Activated CD4-positive, alpha-beta T cell treated with anti-CD3 and anti-CD28 coated beads, Interleukin-2, Interleukin-4, amounts not matched to agents 100 ng/mL and 50 ng/mL, durations not matched to agents 16 hours and 8 hours (primary cell): ENCODE data around the gene CCDC182.

ENCODE experiments used
- DNase-seq: peaks from one replicate; pipeline ENCODE4 v3.0.0-alpha.2; 2020; ENCODE audit warnings: low spot score

CCDC182 gene

DNA sequence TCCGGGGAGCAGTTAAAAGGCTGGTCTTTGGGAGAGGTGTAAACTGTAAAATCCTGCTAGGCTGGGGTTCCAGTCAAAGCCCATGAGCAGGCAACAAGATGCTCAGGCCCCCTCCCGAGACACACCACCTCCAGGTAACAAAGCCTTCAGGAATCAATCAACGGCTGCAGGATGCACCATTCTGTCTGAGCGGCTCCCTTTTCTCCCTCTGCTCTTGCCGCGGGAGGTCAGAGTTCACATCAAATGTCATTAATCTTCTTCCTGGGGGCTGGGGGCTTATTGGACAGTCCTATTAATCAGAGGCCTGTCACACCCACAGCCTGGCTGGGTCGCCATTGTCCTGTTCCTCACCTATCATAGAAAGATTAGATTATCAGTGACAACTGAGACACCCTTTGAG is 11.9 kb upstream of the CCDC182 start:
- no peak for DNase-seq

DNA sequence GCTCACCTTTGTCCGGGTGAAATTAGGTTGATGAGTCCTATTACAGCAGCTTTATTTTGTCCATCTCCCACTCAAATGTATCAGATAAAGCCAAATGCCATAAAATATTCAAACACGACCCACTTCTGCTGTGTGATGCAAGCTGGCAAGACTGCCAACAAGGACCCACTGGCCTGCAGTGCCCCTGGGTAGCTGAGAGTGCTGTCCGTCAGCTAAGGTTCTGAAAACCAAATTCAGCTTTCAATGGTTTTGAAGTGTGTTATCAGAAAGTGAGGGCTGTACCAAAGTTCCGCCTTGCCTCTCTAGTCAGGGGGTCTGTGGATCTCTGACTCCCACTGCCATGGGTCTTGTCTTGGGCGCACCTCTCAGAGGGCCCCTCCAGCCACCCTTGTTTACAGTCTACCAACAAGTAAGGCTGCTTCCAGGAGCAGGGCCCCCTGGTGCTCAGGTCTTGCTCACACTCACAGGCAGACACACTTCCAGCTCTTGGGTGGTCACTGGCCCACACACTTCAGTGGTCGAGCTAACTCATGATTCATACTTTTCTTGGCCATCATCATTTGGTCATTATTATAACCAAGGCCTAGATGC is 10.5 kb upstream of the CCDC182 start:
- DNase-seq: no peak

DNA sequence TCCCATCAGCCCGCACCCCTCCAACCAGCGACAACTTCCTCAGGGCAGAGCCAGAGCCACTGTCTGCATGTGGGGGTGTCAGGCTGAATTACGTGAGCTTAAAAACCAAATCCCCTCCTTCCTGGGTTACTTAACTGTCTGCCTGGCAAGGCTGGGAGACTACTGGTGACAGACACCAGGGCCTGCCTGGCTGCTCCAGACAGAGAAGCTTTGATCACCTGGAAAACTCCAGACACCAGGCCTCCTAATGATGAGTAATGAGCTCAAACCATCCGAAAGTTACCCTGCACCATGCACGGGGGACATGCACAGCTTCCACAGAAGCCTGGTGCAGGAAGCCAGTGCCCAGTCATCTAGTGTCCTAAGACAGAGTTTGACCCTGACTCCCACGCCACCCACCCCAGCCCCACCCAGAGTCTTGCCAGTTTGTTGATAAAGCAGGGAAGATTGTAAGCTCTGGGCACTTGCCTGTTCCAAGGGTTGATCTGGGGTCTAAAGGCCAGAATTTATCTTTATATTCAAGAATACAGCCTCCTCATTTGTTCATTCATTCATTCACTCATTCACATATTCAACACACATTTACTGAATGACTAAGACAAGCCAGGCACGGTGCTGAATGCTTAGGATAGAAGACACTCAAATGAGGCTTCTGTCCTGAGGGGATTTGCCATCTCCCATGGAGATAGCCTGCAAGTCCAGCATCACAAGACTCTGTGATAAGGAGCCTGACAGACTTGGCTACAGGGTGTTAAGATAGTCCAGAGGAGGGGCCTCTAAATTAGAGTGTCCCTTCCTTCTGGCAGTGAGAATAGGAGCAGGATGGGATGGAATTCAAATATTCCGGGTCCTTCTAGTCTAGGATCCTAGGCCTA is 7.2 kb upstream of the CCDC182 start:
- no peak for DNase-seq

DNA sequence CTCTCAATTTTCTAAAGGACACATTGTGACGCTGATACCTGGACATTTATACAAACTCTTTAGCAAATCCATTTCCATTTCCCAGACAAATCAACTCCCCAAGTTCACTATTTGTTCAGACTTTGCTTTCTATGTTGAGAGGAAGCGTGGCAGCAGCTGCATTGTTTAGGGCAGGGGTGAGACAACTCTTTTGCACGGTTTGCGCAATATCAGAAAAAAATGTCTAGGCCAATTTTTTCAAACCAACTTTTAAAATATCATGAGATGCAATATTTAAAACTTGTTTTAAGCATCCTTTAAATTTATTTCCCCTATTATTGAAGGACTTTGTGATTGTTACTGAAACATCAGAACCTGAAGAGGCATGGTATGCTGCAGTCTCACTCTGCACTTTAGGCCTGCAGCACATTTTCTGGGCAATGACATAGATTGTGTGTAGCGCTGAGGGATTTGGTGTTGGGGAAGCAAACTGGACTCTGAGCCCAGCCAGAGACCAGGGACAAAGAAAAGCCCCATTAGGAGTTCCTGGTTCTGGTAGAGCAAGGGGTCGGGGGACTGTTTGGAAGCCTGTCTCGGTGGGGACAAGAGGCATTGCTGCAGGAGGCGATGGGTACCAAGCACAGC is 6.4 kb upstream of the CCDC182 start:
- DNase-seq: no peak

DNA sequence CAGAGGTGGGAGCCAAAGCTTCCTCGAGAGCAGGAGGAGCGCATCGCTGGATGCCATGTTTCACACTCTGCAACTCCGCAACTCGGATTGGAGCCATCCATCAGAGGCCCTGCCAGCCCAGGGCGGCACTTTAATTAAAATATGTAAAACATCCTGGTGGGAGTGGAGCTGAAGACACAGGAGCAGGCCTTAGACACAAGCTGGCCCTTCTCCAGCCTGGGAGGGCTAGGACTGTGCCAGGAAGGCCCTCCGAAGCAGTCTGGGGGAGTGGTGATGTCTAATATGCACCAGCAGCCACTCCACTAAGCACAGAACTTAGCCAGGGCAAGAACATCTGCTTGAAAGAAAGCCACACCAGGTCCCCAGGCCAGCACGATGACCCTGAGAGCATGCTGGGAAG is 5.8 kb upstream of the CCDC182 start:
- DNase-seq: no peak

DNA sequence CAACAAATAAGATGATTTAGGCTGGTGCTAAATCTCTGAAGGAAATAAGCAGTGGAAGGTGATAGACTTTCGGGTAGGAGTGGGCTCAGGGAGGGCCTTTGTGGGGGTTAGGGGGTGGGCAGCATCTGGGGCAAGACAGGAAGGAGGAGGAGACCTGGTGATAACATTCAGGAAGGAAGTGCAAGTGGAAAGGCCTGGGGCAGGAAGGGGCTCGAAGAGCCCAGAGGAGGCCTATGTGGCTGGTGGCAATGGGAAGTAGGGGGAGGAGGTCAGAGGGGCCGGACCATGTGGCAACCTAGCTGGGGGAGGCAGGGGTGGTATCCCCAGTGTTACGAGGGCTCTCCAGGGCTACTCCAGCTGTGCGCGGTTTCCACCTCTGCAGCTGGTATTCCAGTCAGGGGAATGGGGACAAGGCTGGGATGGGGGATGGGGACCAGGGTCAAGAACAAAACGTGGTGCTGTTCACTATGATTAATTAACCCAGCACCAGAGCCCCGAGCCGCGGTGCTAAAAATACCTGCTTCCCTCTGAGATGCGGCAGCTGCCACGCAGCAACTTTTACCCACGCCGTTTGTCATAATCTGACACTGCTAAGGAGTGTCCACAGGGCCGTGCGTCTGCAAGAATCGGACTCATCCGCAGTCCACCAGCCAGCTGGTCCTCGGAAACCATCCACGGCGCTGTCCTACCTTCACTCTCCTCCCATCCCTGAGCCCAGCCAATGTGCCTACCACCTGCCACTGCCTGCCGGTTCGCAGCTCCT is 5.2 kb upstream of the CCDC182 start:
- DNase-seq: no peak

DNA sequence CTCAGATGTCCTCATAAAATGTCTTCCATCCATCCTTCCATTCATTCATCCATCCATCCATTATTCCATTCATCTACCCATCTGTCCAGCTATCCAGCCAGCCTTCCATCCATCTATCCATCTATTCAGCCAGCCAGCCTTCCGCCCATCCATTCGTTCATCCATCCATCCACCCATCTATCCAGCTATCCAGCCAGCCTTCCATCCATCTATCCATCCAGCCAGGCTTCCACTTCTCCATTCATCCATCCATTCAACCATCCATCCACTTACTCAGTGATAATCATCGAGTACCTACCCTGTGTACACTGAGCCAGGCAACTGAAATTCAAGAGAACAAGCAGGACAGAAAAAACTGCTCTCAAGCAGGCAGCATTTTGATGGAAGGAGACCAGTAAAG is 4.6 kb upstream of the CCDC182 start:
- DNase-seq: no peak

DNA sequence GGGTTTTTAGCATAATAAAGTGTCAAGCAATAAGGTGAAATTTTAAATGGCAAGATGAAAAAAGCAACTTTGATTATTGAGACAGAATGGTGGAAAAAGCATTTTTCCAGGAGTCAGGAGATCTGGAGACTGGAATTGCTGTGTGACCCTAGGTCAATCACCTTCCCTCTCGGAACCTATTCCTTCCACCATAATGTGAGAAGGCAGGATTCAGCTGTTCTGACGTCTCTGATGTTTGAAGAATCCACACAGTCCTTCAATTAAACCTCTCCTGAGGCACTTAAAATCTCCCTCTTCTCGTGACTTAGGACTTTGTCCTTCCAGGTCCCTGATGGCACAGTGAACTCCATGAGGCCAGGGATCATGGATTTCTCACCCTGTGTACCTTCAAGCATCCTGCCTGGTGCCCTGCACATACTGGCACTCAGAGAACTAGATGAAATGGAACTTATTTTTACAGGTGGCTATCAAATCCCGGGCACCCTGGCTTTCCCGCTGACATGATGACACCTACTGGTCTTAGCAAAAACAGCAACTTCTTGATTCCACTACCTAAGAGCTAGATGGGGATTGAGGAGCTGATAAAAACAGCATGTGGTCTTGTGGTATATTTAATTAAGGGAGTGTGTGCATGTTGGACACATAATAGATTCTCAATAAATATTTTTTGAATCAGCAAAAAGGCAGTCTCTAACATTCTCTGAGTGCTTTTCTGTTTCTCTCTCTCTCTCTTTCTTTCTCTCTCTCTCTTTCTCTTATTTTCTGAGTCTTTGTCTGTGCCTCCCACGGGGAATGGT is 2.3 kb upstream of the CCDC182 start:
- peak; percentile 56 for DNase-seq

DNA sequence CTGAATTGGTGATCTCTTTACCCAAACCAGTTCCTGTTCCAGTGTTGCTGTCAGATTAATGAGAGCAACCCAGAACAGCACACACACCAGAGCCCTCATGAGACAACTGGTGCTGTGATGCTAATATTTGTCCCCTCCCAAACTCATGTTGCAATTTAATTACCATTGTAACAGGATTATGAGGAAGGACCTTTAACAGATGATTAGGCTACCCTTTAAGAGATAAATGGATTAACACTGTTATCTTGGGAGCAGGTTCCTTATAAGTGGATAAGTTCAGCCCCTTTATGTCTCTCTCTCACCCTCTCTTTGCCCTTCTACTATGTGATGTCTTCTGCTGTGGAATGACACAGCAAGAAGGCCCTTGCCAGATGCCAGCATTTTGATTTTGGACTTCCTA is 1.1 kb upstream of the CCDC182 start:
- DNase-seq: no peak

DNA sequence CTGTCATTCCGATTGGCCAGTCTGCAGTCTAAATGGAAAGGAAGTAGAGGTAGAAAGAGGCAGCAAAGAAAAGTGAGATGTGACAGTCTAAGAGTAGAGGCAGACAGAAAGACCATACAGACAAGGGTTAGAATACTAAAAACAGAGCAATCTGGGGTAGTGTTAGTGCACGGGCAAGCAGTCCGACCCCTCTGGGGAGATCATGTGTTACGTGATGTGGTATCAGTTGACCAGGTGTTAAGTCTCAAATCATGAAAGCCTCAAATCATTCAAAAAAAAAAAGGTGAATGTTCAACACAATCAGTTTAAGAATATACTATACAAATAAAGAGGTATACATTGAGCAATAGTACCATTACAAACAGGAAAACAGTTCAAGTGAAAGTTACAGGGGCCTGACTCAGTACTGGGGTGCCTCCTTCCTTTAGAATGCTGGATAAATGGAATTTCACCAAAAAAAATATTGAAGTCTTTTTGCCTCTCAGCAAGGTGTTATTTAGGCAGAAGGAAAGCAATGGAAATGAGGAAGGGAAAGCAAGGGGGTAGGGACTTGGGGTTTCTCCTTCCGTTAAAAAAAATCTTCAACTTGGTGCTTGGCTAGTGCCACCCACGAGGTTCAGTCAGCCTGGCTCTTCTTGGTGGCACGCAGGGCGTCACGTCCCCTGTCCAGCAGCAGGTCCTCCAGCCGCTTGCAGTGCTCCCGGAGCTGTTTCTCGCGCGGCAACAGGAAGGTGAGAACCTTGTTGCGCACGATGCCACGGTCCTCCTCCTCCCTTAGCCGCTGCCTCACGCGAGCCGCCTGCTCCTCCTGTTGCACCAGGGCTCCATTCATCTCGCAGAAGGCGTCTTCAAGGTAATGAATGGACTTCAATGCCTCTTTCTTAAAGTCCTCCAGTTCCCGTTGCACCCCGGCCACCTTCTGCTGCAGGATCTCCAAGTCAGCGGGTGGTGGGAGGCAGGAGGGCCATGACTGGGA is 616 bp downstream of the CCDC182 start:
- no peak for DNase-seq

DNA sequence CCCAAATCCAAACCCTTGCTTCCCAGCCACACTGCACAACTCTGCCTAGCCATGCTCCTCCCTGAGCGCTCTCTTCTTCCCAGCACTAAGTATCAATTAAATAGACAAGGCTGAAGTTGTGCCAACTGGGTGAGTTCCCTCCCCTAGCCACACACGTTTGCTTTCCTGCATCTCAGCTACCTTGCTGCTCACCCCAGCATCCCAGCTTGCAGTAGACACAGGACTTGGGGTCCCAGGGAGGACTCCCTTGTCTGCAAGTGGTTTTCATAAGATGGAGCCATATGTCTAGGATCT is 4.9 kb downstream of the CCDC182 start:
- no peak for DNase-seq

DNA sequence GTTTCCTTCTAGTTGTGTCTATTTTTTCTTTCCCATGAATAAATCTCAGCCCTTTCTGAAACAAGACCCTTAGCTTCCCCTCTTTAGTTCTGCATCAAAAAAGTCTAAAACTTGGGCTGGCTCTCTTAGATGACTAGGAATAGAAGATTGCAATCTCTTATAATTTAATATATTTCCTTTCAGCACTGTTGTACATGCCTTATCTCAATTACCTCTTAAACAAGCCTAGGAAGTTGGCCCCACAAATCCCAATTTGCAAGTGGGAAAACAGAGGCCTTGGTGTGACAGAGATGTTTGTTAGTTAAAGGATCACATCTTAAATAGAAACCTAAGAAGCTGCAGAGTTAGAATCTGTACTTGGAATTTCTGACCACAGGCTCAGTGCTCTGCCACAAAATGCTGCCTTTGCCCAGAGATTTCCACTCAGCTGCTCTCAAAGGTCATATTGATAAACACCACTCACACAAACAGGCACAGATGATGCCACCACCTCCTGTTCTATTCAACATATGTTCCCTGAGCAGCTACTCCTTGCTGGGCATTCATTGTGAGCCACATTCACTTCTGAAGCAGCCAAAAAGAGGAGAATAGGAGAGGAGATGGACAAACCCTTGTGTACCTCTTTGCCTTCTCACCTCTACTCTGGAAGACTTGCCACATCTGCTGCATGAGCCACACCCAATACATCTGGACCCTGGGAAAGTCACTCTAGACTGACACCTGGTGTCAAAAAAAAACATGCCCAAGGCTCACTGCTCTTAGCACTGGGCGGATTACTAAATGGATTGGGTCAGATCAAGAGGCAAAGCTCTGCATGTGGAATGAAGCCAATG is 5.5 kb downstream of the CCDC182 start:
- peak; percentile 14 for DNase-seq

DNA sequence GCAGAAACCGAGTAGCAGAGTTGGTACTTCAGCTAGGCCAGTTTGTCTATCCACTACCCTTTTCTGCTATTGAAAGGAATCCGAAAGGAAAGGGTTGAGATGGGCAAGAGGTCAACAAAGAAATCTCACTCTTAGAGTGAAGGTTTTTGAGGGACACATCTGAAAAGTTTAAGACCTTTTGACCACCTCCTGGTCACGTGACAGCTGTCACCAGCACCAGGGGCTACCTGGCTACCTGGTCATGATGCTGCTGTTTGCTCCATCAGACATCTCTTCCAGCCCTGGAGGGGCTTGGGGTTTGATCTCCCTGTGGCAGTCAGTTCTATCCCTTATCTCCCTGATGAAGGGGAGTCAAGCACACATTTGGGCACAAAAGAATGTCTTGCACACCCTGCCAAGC is 7.6 kb downstream of the CCDC182 start:
- DNase-seq: no peak

DNA sequence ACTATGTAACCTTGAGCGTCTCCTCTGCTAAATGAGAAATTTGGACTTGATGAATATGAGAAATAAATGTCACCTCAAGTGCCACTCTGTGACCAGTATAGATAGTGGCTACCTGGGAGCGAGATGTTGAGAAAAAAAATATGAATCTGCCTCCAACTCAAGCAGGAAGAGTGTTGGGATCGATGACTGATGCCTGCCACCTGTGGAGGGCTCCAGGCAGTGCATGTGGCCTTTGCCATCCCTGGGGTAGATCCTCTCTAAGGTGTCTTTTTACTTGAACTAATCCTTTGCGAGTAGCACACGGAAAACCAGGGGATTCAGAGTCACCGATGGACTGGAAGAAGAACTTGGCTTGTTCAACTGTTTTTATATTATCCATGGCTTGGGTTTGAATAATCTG is 9.4 kb downstream of the CCDC182 start:
- DNase-seq: no peak

DNA sequence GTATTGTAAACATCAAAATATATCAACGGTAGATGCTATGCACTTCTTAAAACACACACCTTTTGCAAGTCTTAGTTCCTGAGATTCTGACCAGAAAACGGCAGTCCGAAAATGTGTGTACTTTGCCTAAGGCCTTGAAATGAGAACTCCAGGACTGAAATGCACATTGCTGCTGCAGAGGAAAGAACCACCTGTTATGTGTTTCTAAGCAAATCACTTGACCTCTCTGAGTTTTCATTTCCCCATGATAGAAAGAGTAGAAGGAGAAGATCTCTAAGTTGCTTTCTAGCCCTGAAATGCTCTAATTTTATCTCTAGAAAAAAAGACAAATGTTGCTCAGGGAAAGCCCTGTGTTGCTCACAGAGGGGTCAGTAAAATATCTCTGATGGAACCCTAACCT is 9.9 kb downstream of the CCDC182 start:
- DNase-seq: no peak

DNA sequence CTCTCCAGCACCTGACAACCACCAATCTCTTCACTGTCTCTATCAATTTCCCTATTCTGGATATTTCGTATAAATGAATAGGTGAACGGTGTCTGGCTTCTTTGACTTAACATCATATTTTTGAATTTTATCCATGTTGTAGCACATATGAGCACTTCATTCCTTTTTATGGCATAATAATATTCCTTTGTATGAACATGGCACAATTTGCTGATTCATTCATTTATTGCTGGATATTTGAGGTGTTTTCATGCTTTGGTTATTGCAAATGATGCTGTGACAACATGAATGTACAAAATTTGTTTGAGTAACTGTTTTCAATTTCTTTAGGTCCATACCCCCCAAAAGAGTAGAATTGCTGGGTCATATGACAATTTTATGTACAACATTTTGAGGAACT is 12.0 kb downstream of the CCDC182 start:
- no peak for DNase-seq

DNA sequence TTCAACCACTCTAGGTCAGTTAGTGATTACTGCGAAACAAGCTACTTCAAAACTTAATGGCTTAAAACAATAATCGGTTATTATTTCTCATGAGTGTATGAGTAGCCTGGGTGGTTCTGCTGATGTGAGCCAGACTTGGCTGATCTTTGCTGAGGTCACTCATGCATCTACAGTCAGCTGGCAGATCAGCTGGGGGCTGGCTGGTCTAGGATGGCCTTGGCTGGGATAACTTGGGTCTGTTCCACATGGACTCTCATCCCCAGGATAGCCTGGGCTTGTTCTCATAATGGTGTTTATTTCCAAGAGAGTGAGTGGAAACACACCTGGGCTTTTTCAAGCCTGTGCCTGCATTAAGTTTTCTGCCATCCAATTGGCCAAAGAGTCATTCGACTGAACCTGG is 13.0 kb downstream of the CCDC182 start:
- DNase-seq: no peak

DNA sequence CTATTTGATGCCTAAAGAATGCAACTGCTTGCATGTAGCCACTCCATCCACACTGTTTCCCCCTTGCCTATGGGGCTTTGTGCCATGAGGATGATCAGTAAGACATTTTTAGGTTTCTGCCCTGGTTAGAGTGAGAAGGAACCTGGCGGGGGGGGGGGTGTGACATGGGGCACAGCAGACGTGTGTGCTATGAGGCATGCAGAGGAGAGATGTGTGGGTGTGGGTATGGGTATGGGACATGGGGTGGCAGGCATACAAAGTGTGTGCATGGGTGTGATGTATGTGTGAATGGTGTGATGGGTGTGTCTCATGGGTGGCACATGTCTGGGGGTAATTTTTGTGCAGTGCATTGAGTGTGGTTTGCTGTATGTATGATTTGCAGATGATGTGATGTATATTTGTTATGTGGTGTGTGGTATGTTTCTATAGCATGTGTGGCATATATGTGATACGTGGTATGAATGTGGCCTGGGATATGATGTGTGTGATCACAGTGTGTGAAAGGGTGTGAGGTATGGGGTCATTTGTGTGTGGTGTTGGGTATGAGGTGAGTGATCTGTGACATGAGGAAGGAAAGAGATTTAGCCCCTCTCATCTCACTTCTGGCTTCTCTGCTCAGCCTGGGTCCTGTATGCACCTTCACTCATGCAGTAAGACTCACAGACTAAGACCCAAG is 14.9 kb downstream of the CCDC182 start:
- no peak for DNase-seq

DNA sequence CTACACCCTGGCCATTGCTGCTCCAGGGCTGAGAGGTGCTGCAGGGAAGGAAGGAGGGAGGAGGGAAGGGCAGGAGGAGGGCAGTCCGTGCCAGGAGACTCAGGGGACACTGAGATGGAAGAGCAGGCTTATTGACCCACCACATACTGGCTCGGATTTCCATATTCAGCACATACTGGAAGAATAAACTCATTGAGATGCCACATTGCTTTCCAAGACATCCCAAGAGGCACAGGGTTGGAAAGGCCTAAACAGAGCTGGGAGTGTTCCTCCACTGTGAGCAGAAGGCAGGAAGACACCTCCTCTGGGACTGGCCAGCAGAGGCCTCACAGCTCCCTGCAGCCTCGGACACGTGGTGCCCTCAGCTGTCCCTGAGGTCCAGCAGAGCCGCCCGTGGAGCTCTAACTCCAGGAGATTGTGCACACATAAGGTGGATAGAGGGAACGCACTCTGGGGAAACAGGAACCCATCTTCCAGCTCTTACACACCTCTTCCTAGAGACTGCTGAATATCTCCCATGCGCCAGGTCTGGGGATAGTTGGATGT is 17.4 kb downstream of the CCDC182 start:
- no peak for DNase-seq
